Loucy (cell line): ENCODE data around the gene TMEM273.

Experiments
- H2AFZ ChIP-seq: fragments of 200-600 bp; sonication (generic); 2 replicates; pipeline ENCODE4 v1.6.0; 2016; ENCODE audit warnings: antibody characterized with exemption, mild to moderate bottlenecking, low read length, moderate library complexity
- H3F3A ChIP-seq: fragments of 200-600 bp; 2 replicates; pipeline ENCODE4 v1.6.0; 2016; ENCODE audit warnings: antibody characterized with exemption, low read depth, mild to moderate bottlenecking
- H3K27me3 ChIP-seq: fragments of 200-600 bp; sonication (generic); 2 replicates; pipeline ENCODE4 v1.6.1; 2014; ENCODE audit warnings: low read length, mild to moderate bottlenecking; ENCODE audit not compliant: insufficient read depth, poor library complexity, severe bottlenecking
- H3K36me3 ChIP-seq: fragments of 200-600 bp; sonication (generic); 2 replicates; pipeline ENCODE4 v1.6.1; 2016; ENCODE audit warnings: low read length; ENCODE audit not compliant: insufficient read depth
- H3K4me1 ChIP-seq: fragments of 200-600 bp; sonication (generic); 2 replicates; pipeline ENCODE4 v1.5.1; 2014; ENCODE audit warnings: low read length, mild to moderate bottlenecking; ENCODE audit not compliant: insufficient read depth, poor library complexity, severe bottlenecking
- H3K4me2 ChIP-seq: fragments of 200-600 bp; sonication (generic); 2 replicates; pipeline ENCODE4 v1.6.0; 2014; ENCODE audit warnings: antibody characterized with exemption, low read length, low read depth, mild to moderate bottlenecking; ENCODE audit not compliant: poor library complexity, severe bottlenecking
- H3K4me3 ChIP-seq: fragments of 200-600 bp; sonication (generic); 2 replicates; pipeline ENCODE4 v1.5.1; 2014; ENCODE audit warnings: low read length, mild to moderate bottlenecking, mixed read lengths; ENCODE audit not compliant: poor library complexity, severe bottlenecking
- H3K79me2 ChIP-seq: fragments of 200-600 bp; sonication (generic); 2 replicates; pipeline ENCODE4 v1.6.1; 2014; ENCODE audit warnings: low read length; ENCODE audit not compliant: insufficient read depth
- H3K9ac ChIP-seq: fragments of 200-600 bp; sonication (generic); 2 replicates; pipeline ENCODE4 v1.6.0; 2014; ENCODE audit warnings: mild to moderate bottlenecking, low read depth, low read length, moderate library complexity; ENCODE audit not compliant: poor library complexity, severe bottlenecking
- H3K9me2 ChIP-seq: fragments of 200-600 bp; sonication (generic); replicated peaks from 2 replicates; pipeline ENCODE4 v1.6.1; 2016; ENCODE audit warnings: low read depth, low read length, mixed read lengths
- H3K9me3 ChIP-seq: fragments of 200-600 bp; sonication (generic); 2 replicates; pipeline ENCODE4 v1.6.1; 2014; ENCODE audit warnings: mild to moderate bottlenecking, antibody characterized with exemption, low read length, low read depth; ENCODE audit not compliant: insufficient read depth
- H4K20me1 ChIP-seq: fragments of 200-600 bp; sonication (generic); 2 replicates; pipeline ENCODE4 v1.6.0; 2014; ENCODE audit warnings: antibody characterized with exemption, low read length, mild to moderate bottlenecking; ENCODE audit not compliant: insufficient read depth, poor library complexity, severe bottlenecking
- EZH2phosphoT487 ChIP-seq: fragments of 200-600 bp; IDR thresholded peaks from 2 replicates; pipeline ENCODE4 v1.6.1; 2018; ENCODE audit warnings: antibody characterized with exemption, mild to moderate bottlenecking, moderate library complexity, borderline replicate concordance
- TF ChIP-seq, protein P1 (sequence below): fragments of 200-600 bp; sonication (generic); conservative IDR thresholded peaks from 2 replicates; pipeline ENCODE4 v1.5.1; 2014; ENCODE audit warnings: mild to moderate bottlenecking, antibody characterized with exemption, low read length

Gene TMEM273

GRCh38 chr10:49138361-49138891 lies 49.8 kb downstream of the TMEM273 start:
- Histone ChIP-seq H4K20me1 (no peaks in the 10 kb centered on the region), H3K4me1 (no peaks in the 10 kb centered on the region), H3K4me3 (no peak overlapping the region), H3K9ac (no peak overlapping the region), H3K4me2 (no peak overlapping the region), H3F3A (no peaks in the 10 kb centered on the region), H3K79me2 (no peaks in the 10 kb centered on the region), H3K36me3 (no peaks in the 10 kb centered on the region), H3K9me3 (no peaks in the 10 kb centered on the region; the same call in 1 of the 2 replicates), H3K9me2 (no peaks in the 10 kb centered on the region), H3K27me3 (no peaks in the 10 kb centered on the region), H2AFZ (no peak overlapping the region)
- TF ChIP-seq, protein P1, sequence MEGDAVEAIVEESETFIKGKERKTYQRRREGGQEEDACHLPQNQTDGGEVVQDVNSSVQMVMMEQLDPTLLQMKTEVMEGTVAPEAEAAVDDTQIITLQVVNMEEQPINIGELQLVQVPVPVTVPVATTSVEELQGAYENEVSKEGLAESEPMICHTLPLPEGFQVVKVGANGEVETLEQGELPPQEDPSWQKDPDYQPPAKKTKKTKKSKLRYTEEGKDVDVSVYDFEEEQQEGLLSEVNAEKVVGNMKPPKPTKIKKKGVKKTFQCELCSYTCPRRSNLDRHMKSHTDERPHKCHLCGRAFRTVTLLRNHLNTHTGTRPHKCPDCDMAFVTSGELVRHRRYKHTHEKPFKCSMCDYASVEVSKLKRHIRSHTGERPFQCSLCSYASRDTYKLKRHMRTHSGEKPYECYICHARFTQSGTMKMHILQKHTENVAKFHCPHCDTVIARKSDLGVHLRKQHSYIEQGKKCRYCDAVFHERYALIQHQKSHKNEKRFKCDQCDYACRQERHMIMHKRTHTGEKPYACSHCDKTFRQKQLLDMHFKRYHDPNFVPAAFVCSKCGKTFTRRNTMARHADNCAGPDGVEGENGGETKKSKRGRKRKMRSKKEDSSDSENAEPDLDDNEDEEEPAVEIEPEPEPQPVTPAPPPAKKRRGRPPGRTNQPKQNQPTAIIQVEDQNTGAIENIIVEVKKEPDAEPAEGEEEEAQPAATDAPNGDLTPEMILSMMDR: no peak
- no peak for TF ChIP-seq EZH2phosphoT487

DNA sequence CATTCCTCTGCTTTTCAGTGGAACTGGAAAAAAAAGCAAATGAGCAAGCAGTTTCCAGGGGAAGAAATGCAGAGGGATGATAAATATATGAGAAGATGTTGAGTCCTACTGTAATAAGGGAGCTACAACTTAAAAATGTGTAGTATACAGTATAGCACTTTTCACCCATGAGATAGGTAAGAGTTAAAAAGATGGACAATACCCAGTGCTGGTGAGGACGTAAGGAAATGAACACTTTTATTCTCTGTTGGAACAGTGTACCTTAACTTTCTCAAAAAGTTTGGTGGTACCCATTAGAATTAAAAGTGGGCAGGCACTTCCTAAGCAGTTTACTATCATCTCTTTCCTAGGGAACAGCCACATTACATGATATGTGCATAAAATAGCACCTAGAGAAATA lies 51.7 kb downstream of the TMEM273 start:
- H3K9ac ChIP-seq: no peak overlapping the region
- H3K4me2 ChIP-seq: no peak overlapping the region
- no peak overlapping the region for H2AFZ ChIP-seq
- no peaks in the 10 kb centered on the region for H3K4me1 ChIP-seq
- no peaks in the 10 kb centered on the region for H3K9me2 ChIP-seq
- no peaks in the 10 kb centered on the region for H3K36me3 ChIP-seq
- H3F3A ChIP-seq: no peaks in the 10 kb centered on the region
- no peaks in the 10 kb centered on the region for H3K27me3 ChIP-seq
- no peaks in the 10 kb centered on the region; the same call in 1 of the 2 replicates for H3K9me3 ChIP-seq
- no peak overlapping the region for H3K4me3 ChIP-seq
- TF ChIP-seq EZH2phosphoT487: no peak
- TF ChIP-seq, protein P1: no peak
- no peaks in the 10 kb centered on the region for H4K20me1 ChIP-seq
- H3K79me2 ChIP-seq: no peaks in the 10 kb centered on the region

DNA sequence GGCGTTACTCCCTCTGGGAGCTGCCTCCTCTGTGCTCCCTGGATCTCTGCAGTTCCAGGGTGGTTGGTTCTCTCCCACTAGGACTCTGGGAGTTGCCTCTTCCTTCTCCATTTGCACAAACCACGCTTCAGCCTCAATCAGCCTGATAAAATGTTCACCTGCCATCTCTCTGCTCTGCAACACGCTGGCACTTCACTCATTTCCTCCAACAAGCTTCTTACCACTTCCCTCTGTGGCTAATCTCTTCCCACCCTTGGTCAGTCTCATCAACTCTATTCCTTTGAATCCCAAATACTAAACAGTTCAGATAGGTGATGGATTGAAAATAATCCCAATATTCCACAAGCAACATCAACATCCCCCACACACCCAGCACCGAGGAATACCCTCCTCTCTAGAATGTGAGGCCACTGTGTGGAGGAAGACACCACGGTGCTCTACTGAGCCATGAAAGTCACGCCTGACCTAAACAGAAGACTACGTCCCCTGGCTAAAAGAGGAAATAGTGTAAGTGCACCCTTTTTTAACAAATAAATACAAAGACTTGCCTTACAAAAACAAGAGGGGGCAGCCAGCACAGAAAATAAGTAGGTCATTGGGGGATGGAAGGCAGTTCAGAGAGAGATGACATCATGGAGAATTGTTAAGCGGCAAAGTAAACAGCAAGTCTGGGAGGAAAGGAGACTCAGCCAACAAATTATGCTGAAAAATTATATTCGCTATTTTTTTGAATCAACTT lies 52.4 kb downstream of the TMEM273 start:
- no peak overlapping the region for H3K4me3 ChIP-seq
- no peaks in the 10 kb centered on the region for H3K4me1 ChIP-seq
- no peaks in the 10 kb centered on the region for H3K9me2 ChIP-seq
- H2AFZ ChIP-seq: no peak overlapping the region
- no peak for TF ChIP-seq EZH2phosphoT487
- TF ChIP-seq, protein P1: no peak
- no peaks in the 10 kb centered on the region for H3F3A ChIP-seq
- no peak overlapping the region for H3K4me2 ChIP-seq
- H3K27me3 ChIP-seq: no peaks in the 10 kb centered on the region
- no peaks in the 10 kb centered on the region; the same call in 1 of the 2 replicates for H3K9me3 ChIP-seq
- H4K20me1 ChIP-seq: no peaks in the 10 kb centered on the region
- no peaks in the 10 kb centered on the region for H3K36me3 ChIP-seq
- no peaks in the 10 kb centered on the region for H3K79me2 ChIP-seq
- H3K9ac ChIP-seq: no peak overlapping the region
